GM10248 (cell line): ENCODE measurements around the gene SKAP2.

Experiments
- CTCF ChIA-PET: fragments of 300-600 bp; sonication (Branson Sonifier 250); formaldehyde crosslinking; extraction: SDS; loops from one replicate; lab custom pipeline; 2021; ENCODE audit warnings: antibody characterized with exemption; lab: Yijun Ruan, JAX
- POLR2A ChIA-PET: fragments of 350-650 bp; sonication (Branson Sonifier 250); formaldehyde crosslinking; extraction: SDS; loops from one replicate; lab custom pipeline; 2020; ENCODE audit warnings: antibody characterized with exemption; lab: Yijun Ruan, JAX
- DNase-seq: peaks from one replicate; pipeline ENCODE4 v3.0.0; 2012; ENCODE audit errors: extremely low spot score
- TF ChIP-seq, protein P1 (sequence below): IDR thresholded peaks from 2 replicates; pipeline ENCODE4 v1.5.1; 2012; ENCODE audit warnings: mild to moderate bottlenecking, low read depth; ENCODE audit errors: extremely low read depth, missing control alignments, control extremely low read depth

SKAP2 gene

DNA sequence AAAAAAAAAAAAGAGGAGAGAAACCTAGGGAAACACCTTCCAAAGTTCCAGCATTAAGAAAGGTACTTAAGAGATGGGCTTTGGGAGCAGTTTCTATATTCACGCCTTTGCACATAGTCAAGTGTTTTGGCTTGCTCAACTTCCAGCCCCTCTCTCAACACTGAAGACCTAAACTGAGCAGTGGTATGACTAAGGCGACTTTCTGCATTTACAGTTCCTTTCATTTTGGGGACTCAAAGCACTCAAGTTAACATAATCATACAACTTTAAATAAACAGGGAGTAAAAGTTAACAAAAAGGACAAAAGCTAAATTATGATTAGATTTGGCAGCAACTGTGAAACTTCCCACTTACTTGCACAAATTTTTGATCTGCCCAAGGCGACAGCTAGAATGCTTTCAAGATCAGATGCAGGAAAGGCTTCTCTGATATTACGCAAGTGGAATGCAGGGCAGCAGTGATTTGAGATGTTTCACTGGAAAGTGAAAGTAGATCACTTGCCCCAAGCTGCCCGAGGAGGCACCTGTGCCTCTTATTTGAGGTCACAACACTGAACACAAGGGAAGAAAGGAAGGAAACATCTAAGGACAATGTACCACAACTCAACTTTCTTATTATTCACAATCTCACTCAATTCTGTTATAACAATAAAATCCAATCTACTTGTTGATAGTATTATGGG lies 199.5 kb downstream of the SKAP2 start:
- DNase-seq: no peak
- POLR2A ChIA-PET: no interaction called here
- TF ChIP-seq, protein P1, sequence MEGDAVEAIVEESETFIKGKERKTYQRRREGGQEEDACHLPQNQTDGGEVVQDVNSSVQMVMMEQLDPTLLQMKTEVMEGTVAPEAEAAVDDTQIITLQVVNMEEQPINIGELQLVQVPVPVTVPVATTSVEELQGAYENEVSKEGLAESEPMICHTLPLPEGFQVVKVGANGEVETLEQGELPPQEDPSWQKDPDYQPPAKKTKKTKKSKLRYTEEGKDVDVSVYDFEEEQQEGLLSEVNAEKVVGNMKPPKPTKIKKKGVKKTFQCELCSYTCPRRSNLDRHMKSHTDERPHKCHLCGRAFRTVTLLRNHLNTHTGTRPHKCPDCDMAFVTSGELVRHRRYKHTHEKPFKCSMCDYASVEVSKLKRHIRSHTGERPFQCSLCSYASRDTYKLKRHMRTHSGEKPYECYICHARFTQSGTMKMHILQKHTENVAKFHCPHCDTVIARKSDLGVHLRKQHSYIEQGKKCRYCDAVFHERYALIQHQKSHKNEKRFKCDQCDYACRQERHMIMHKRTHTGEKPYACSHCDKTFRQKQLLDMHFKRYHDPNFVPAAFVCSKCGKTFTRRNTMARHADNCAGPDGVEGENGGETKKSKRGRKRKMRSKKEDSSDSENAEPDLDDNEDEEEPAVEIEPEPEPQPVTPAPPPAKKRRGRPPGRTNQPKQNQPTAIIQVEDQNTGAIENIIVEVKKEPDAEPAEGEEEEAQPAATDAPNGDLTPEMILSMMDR: no peak
- CTCF ChIA-PET: interaction anchor here (1.5 to 7.2 kb wide), 5 partner anchors 17 to 295 kb away, joined by 3 to 70 read pairs (median 13); no protein-coding TSS in a partner anchor

DNA sequence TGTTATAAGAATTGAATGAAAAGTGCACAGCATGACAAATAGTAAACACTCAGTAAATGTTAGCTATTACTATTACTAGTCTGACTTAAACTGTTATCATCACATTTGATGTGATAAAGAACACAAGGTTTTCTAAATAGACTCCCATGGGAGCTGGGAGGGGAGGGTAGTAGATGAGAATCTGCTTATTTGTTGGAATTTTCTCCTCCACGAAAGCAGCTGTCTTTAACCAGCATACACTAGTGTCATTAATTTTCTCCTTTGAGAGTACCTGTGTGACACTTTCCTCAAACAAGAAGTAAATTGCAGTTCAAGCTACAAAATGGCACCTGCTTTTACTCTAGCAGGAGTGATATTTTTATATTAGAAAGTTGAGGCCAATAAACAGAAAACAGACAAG lies 200.1 kb downstream of the SKAP2 start:
- CTCF ChIA-PET: interaction anchor here (1.5 to 7.2 kb wide), 4 partner anchors 17 to 295 kb away, joined by 3 to 70 read pairs (median 30); no protein-coding TSS in a partner anchor
- POLR2A ChIA-PET: no interaction called here
- TF ChIP-seq, protein P1: no peak
- no peak for DNase-seq

DNA sequence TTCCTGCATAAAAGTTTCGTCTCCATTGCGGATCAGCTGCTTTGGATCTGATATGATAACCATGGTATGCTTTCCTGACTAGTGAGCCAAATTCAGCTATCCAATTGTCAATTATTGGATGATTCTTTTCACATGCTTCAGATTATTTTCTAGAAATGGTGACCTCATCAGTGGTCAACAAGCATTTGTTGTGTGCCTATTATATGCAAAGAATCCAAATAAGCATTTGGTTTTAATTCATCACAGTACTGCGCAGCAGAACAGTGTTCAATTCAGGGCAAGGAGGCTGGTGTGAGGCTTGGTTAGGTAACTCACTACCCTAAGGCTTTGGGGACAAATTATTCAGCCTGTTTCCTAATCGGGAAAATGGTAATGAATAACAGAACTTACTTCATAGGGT lies 200.5 kb downstream of the SKAP2 start:
- ChIA-PET POLR2A (no interaction called here), CTCF (interaction anchor here (1.5 to 7.2 kb wide), 4 partner anchors 18 to 294 kb away, joined by 3 to 70 read pairs (median 30); no protein-coding TSS in a partner anchor)
- no peak for DNase-seq
- TF ChIP-seq, protein P1: no peak

DNA sequence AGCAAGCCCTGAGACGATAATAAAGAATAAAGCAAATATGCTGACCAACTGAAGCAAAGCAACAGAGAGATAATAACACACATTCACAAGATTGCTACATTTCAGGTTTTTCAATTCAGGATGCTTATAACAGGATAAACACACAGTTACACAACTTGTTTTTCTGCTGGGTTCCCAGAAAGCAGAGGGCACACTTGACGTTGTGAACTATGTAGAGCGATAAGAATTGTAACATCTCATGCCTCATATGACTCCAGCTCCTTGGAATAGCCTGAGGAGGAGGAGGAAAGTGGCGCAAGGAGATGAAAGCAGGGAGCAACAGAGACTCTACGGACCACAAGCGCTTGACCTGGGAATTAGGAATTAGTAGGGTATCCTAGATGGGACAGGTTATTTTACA lies 201.7 kb downstream of the SKAP2 start:
- ChIA-PET CTCF (interaction anchor here (1.4 kb wide), 1 partner anchor 770 kb away, joined by 3 read pairs; no protein-coding TSS in a partner anchor), POLR2A (no interaction called here)
- no peak for DNase-seq
- TF ChIP-seq, protein P1: no peak

DNA sequence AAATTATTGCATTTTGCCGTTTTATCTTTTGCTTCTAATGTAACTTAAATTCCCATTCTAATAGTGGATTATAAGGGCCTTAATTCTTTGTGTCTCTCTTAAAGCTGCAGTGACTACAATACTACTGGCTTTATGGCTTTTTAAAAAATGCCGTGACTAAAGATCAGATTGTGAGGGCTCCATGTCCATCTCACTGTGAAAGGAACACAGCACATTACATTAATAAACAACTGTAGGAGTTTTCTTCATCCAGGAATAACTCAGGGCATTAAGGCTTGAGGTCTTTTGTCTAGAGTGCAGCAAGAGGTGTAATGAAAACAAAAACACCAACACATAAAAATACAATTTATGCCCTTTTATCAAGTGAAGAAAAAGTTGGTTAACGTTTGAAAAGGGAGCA lies 205.3 kb downstream of the SKAP2 start:
- ChIA-PET POLR2A (no interaction called here), CTCF (interaction anchor here (0.8 to 2.8 kb wide), 4 partner anchors 9 to 271 kb away, joined by 3 to 10 read pairs (median 4); no protein-coding TSS in a partner anchor)
- DNase-seq: no peak
- TF ChIP-seq, protein P1: no peak

DNA sequence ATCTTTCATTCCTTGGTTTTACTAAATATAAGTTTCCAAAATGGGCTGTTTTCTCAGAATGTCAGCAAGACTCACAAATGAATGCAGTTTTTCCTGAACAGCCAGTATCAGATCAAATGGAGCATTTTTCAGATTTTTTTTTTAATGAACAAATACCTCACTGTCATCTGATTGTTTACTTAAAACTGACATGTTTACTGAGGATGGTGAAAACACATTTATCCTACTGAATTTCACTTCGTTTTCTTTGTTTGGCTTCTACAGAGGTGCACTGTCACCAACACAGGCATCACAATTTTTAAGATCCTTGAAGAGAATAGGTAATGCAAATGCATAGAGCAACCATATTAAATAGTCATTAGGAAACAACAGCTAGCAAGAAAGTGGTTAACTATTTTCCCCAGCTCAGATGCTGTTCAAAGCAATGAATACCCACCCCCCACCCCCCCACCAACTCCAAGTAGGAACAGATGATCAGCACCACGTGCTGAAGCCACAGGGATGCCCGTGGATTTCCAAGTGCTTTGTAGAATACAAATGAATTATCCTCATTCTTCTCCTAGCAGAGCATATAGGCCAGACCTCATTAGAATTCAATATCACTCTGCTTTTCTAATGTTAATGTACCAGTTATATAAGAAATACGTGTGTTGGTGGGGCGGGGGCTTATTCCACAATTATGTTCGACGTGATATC lies 205.9 kb downstream of the SKAP2 start:
- DNase-seq: no peak
- TF ChIP-seq, protein P1: no peak
- ChIA-PET CTCF (interaction anchor here (0.7 to 3.2 kb wide), 3 partner anchors 9 to 494 kb away, joined by 3 to 13 read pairs (median 10); partner anchors contain the start of gene HOXA3), POLR2A (interaction anchor here (0.6 kb wide), 1 partner anchor 677 kb away, joined by 3 read pairs; no protein-coding TSS in a partner anchor)
